HCT116 (cell line): ENCODE data around the gene NELFB.

Source experiments
- SIN3A ChIP-seq: IDR thresholded peaks from 2 replicates; pipeline ENCODE4 v1.6.1; 2012; ENCODE audit warnings: low read depth
- ZNF274 ChIP-seq: fragments of 200-500 bp; sonication (Bioruptor generic); IDR thresholded peaks from 2 replicates; pipeline ENCODE4 v1.6.1; 2014; ENCODE audit warnings: mild to moderate bottlenecking, low read depth, low read length, inconsistent platforms
- TF ChIP-seq, protein P1 (sequence below): IDR thresholded peaks from 2 replicates; pipeline ENCODE4 v1.6.1; 2012; ENCODE audit warnings: low read depth

DNA sequence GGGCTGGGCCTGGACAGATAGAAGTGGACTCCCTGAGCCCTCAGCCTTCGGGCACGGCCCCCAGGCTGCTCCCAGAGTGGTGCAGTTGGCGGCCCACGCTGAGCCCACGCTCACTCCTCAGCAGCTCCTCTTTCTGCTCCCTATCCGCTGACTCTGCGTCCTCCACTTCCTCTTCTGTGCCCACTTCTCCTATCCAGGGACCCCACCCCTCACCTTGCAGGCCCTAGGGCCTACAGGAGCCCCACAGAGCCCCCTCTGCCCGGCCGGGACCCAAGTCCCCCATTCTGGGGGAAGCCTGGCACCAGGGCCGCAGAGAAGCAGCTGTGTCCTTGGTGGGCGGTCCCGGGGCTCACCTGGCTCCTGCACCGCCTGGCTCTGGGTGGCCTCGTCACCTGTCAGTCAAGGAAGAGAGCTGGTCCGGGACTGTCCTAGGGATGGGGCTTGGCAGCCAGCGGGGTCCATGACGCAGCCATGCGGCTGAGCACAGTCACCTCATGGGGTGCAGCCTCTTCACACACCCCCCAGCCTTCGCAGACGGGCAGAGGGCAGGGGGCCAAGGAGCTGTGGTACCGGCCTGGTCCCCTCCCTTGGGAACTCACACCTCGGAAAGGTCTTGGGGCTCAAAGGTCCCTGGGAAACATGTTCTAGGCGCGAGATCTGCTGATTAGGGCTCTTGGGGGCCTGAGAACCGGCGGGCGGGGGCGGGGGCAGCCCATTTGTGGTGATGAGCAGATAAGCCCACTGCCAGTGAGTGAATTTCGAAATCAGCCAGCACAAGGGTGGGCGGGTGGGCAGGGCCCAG, 52.3 kb downstream of the NELFB start:
- TF ChIP-seq SIN3A = no peak
- TF ChIP-seq, protein P1, sequence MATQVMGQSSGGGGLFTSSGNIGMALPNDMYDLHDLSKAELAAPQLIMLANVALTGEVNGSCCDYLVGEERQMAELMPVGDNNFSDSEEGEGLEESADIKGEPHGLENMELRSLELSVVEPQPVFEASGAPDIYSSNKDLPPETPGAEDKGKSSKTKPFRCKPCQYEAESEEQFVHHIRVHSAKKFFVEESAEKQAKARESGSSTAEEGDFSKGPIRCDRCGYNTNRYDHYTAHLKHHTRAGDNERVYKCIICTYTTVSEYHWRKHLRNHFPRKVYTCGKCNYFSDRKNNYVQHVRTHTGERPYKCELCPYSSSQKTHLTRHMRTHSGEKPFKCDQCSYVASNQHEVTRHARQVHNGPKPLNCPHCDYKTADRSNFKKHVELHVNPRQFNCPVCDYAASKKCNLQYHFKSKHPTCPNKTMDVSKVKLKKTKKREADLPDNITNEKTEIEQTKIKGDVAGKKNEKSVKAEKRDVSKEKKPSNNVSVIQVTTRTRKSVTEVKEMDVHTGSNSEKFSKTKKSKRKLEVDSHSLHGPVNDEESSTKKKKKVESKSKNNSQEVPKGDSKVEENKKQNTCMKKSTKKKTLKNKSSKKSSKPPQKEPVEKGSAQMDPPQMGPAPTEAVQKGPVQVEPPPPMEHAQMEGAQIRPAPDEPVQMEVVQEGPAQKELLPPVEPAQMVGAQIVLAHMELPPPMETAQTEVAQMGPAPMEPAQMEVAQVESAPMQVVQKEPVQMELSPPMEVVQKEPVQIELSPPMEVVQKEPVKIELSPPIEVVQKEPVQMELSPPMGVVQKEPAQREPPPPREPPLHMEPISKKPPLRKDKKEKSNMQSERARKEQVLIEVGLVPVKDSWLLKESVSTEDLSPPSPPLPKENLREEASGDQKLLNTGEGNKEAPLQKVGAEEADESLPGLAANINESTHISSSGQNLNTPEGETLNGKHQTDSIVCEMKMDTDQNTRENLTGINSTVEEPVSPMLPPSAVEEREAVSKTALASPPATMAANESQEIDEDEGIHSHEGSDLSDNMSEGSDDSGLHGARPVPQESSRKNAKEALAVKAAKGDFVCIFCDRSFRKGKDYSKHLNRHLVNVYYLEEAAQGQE = no peak
- no peak for TF ChIP-seq ZNF274
